ENCODE measurements around the gene WASF2. TPM values are rescaled to one million over a fixed set of nuclear protein-coding genes. Genes with fewer than 3 reads are reported as not detected.

Gene WASF2
- total RNA-seq, 1 experiment from 2014 or later: 65.9 TPM

GRCh38 chr1:27377760-27378495, 112.0 kb downstream of the WASF2 start:
- H3K4me1 ChIP-seq (ENCODE audit: insufficient read depth, low read length): no peaks in the 10 kb centered on the region; the same call in 1 of the 2 replicates
- H4K8ac ChIP-seq (replicated peaks; ENCODE audit: insufficient read length, low read depth, low read length): no peak overlapping the region
- H4K91ac ChIP-seq (ENCODE audit: insufficient read length, low read depth, low read length): no peak overlapping the region
- no peak overlapping the region for H3K9ac ChIP-seq (ENCODE audit: extremely low read depth, insufficient read length, low read length)
- H2BK12ac ChIP-seq (ENCODE audit: insufficient read length, low read depth, low read length): no peak overlapping the region
- no peak overlapping the region for H3T11ph ChIP-seq (ENCODE audit: low read length)
- no peaks in the 10 kb centered on the region for H3K27me3 ChIP-seq (ENCODE audit: insufficient read depth, low read length)
- Mint-ChIP-seq H3K9me3 (no peaks in the 10 kb centered on the region), H3K36me3 (ENCODE audit: insufficient read depth in 1 of 3, low read depth in 3 of 3) (no peaks in the 10 kb centered on the region; a peak in 1 of 7 replicates), H3K27me3 (ENCODE audit: low read depth) (peaks cover 26% of the 10 kb centered on the region), H3K27ac (no peak overlapping the region), H3K4me3 (no peak overlapping the region), H3K4me1 (peaks cover 8 to 23% of the 10 kb centered on the region in 2 experiments)
- no peak overlapping the region for H3K14ac ChIP-seq (ENCODE audit: insufficient read depth, low read length)
- H4K20me1 ChIP-seq (ENCODE audit: control insufficient read depth, insufficient read depth, insufficient read length): no peaks in the 10 kb centered on the region
- H3K18ac ChIP-seq (ENCODE audit: insufficient read length, low read depth, low read length): no peak overlapping the region
- H2BK15ac ChIP-seq (ENCODE audit: low read depth, low read length): no peak overlapping the region
- no peak overlapping the region for H3K4ac ChIP-seq (ENCODE audit: low read depth, low read length)
- H3K56ac ChIP-seq (ENCODE audit: insufficient read length, low read depth, low read length): no peak overlapping the region
- no peak overlapping the region for H4K5ac ChIP-seq (ENCODE audit: insufficient read length, low read depth, low read length)
- H2BK120ac ChIP-seq (ENCODE audit: low read depth, low read length, poor library complexity, severe bottlenecking): no peak overlapping the region
- H2AK5ac ChIP-seq (ENCODE audit: insufficient read length, low read length): no peak overlapping the region
- no peak overlapping the region for H3K23ac ChIP-seq (ENCODE audit: insufficient read length, low read depth, low read length)
- peaks cover 4% of the 10 kb centered on the region for H3K23me2 ChIP-seq (ENCODE audit: insufficient read length, low read depth, low read length, poor library complexity, severe bottlenecking)
- H3K4me2 ChIP-seq (ENCODE audit: insufficient read depth, insufficient read length, low read length): no peak overlapping the region
- H3K79me2 ChIP-seq (ENCODE audit: insufficient read depth, low read length): no peaks in the 10 kb centered on the region
- H2BK5ac ChIP-seq (ENCODE audit: insufficient read length, low read length): no peak overlapping the region
- no peak overlapping the region for H2BK20ac ChIP-seq (ENCODE audit: low read depth, low read length, poor library complexity, severe bottlenecking)
- no peak overlapping the region for H2AFZ ChIP-seq (ENCODE audit: low read length)
- H3K9me3 ChIP-seq (ENCODE audit: control insufficient read depth, low read depth, low read length): no peaks in the 10 kb centered on the region
- H3K27ac ChIP-seq (ENCODE audit: insufficient read length, low read depth, low read length): no peak overlapping the region
- TF ChIP-seq, protein P1, sequence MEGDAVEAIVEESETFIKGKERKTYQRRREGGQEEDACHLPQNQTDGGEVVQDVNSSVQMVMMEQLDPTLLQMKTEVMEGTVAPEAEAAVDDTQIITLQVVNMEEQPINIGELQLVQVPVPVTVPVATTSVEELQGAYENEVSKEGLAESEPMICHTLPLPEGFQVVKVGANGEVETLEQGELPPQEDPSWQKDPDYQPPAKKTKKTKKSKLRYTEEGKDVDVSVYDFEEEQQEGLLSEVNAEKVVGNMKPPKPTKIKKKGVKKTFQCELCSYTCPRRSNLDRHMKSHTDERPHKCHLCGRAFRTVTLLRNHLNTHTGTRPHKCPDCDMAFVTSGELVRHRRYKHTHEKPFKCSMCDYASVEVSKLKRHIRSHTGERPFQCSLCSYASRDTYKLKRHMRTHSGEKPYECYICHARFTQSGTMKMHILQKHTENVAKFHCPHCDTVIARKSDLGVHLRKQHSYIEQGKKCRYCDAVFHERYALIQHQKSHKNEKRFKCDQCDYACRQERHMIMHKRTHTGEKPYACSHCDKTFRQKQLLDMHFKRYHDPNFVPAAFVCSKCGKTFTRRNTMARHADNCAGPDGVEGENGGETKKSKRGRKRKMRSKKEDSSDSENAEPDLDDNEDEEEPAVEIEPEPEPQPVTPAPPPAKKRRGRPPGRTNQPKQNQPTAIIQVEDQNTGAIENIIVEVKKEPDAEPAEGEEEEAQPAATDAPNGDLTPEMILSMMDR (conservative IDR thresholded peaks at IDR 0.05): no peak
- DNase-seq: no peak
- no CpG with 5 or more reads among the region's 12 CpGs for WGBS (ENCODE audit: extremely low coverage, insufficient read length, low lambda C conversion rate)
- no peaks in the 10 kb centered on the region for H3K79me1 ChIP-seq (ENCODE audit: insufficient read depth, low read depth, low read length, poor library complexity, severe bottlenecking)
